ENCODE measurements around the gene GOLGA6B.
"Not testable (repeated sequence)": the region's sequence is repeated elsewhere in the genome, so short reads cannot be mapped to it uniquely, and the experiment has no call there.

Gene GOLGA6B

GRCh38 chr15:72665706-72666105, 11.2 kb downstream of the GOLGA6B start:
- not testable (repeated sequence) for DNase-seq (ENCODE audit: low spot score)

GRCh38 chr15:72669803-72670202, 15.3 kb downstream of the GOLGA6B start:
- not testable (repeated sequence) for DNase-seq (ENCODE audit: low spot score)

GRCh38 chr15:72670656-72671352, 16.3 kb downstream of the GOLGA6B start:
- DNase-seq (ENCODE audit: low spot score), result peak; percentile 80

- no peak for DNase-seq (ENCODE audit: low spot score)
These were observed 17.0 kb downstream of the GOLGA6B start for GRCh38 chr15:72671525-72671924.

DNA sequence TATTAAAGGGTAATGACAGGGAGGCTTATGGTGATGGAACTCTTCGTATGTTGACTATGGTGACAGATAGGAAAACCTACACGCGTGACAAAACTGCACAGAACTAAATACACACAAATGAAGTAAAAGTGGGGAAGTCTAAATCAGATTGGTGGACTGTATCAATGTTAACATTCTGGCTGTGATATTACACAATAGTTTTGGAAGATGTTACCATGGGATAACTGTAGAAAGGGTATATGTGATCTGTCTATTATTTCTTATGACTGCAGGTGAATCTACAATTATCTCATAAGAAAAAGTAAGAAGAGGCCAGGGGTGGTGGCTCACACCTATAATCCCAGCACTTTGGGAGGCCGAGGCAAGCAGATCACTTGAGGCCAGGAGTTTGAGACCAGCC, 22.3 kb downstream of the GOLGA6B start:
- DNase-seq (ENCODE audit: low spot score), result no peak

GRCh38 chr15:72680931-72681330, 26.4 kb downstream of the GOLGA6B start:
- no peak for DNase-seq (ENCODE audit: low spot score)

DNA sequence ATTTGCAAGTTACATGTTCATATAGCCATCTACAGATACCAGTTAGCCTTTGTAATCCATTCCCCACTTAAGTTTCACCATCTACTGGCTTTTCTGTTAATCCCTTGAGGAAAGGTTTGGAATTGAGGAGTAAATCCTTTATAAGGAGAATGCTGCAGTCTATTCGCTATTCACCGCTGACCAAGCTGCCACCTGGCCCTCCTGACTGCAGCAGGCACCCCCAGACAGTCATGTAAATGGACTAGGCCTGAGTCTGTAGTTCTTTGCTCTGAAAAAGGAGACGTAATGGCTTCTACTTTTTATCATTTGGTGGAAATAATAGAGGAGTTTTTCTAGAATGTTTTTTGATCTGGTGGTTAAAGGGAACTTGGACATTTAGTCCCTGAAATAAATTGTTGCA, 28.3 kb downstream of the GOLGA6B start:
- no peak for DNase-seq (ENCODE audit: low spot score)

- no peak for DNase-seq (ENCODE audit: low spot score)
These were observed 30.9 kb downstream of the GOLGA6B start for GRCh38 chr15:72685301-72685924.

DNA sequence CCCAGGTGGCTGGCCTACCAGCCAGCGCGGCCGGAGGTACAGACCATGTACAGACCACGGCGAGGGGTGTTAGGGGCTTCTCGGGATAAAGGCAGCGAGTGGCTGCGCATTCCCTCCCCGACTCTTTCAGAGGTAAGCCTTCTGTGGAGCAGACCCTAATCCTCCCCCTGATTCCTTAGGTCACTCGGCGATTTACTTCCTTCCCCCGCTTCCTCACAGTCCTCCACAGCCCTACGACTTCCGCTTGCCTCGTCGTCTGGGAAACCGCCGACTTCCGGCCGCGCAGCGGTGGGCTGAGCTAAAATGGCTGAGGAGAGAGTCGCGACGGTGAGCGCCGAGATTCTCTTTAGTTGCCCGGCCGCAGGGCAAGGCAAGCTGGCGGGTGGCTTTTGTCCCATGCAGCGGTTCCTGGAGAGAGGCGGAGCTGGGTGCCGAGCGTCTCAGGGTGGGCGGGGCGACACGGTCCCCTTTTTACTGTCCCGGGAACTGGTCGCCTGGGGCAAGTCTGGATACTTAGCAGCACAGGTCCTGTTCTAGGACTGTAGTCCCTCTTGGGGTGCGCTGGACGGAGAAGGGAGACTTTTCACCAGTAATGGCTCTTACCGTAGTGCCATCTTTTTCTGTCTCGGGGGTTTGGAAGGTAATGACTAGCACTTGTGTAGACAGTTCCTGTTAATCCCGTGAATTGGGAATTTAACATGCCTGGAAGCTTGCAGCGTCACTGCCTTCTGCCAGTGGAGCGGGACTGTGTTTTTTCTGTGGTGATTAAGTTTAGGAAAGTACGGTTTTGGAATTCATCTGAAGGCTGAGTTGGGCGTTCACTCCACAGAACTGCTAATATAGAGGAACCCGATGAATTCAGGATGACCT, 31.7 kb downstream of the GOLGA6B start, which contains the start of the genes BBS4 and HIGD2B:
TSS of gene BBS4 (plus strand) at position 283 of the 870 bp plus-strand sequence. CDS start at position 304, 21 bp downstream.
TSS of gene HIGD2B (minus strand) at position 258 of the 870 bp plus-strand sequence. CDS start 9,808 bp downstream, outside the sequence.
- peak; percentile 68 for DNase-seq (ENCODE audit: low spot score)

- no peak for DNase-seq (ENCODE audit: low spot score)
These were observed 34.2 kb downstream of the GOLGA6B start for GRCh38 chr15:72688697-72689096.

GRCh38 chr15:72690938-72691337, 36.4 kb downstream of the GOLGA6B start:
- no peak for DNase-seq (ENCODE audit: low spot score)

- no peak for DNase-seq (ENCODE audit: low spot score)
These were observed 44.4 kb downstream of the GOLGA6B start for GRCh38 chr15:72698938-72699337.

GRCh38 chr15:72700076-72700475, 45.6 kb downstream of the GOLGA6B start:
- DNase-seq (ENCODE audit: low spot score), result no peak

DNA sequence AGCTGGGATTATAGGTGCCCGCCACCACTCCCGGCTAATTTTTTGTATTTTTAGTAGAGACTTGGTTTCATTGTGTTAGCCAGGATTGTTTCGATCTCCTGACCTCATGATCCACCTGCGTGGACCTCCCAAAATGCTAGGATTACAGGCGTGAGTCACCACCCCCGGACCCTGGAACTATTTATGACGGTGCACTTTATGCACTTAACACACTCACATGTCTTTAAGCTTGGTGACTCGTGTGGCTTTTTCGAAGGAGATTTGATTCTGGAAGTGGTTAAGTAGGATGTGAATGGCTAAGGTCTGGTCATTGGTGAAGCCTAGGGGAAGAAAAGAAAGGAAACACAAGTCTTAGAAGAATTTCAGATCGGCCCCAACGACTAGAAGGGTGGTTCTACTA, 51.8 kb downstream of the GOLGA6B start:
- DNase-seq (ENCODE audit: low spot score), result no peak

- not testable (repeated sequence) for DNase-seq (ENCODE audit: low spot score)
These were observed 54.2 kb downstream of the GOLGA6B start for GRCh38 chr15:72708551-72709303.
